HG03060 (cell line): Measurements from ENCODE around the gene JAML.
"Not testable (repeated sequence)": the region's sequence is repeated elsewhere in the genome, so short reads cannot be mapped to it uniquely, and the experiment has no call there.

ENCODE experiments used
- ATAC-seq: cut with Tn5 transposase; IDR thresholded peaks from one replicate; pipeline ENCODE4 v1.9.1; 2021; ENCODE audit warnings: low read depth, moderate number of reproducible peaks; ENCODE audit not compliant: unreplicated experiment

Gene JAML

DNA sequence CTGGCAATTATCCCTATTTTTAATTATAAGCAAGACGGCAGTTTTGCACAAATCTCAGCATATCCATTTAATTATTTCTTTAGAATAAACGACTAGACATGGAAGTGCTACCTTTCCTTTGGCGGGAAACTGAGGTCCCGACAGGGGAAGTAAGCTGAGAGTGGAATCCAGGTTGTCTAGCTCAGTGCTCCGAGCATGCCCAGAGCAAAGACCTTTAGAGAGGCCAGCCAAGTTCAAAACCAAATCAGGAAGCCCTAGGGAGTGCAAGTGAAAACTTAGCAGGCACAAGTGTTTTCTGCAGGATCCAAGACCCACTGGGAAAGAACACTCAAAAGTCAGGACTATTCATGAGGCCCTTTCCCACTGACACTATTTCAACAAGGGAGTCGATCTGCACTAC is 25.7 kb downstream of the JAML start:
- no peak for ATAC-seq

DNA sequence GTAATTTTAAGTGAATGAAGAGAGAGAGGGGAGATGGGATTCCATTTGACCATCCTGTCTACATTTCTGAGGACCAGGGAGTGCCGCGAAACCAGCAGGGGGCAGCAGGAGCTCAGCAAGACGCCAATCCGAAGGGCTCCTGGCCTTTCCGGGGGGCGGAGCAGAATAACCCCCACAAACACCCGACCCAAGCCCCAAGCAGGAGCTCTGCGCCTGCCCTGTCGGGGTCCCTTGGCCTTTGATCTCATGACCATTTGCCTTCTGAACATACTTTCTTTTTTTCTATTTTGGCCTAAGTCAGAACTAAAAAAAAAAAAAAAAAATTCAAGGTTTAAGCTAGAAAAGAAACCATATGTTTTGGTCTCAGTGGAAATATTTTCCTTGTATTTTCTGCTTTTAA is 26.4 kb downstream of the JAML start:
- ATAC-seq: no peak

DNA sequence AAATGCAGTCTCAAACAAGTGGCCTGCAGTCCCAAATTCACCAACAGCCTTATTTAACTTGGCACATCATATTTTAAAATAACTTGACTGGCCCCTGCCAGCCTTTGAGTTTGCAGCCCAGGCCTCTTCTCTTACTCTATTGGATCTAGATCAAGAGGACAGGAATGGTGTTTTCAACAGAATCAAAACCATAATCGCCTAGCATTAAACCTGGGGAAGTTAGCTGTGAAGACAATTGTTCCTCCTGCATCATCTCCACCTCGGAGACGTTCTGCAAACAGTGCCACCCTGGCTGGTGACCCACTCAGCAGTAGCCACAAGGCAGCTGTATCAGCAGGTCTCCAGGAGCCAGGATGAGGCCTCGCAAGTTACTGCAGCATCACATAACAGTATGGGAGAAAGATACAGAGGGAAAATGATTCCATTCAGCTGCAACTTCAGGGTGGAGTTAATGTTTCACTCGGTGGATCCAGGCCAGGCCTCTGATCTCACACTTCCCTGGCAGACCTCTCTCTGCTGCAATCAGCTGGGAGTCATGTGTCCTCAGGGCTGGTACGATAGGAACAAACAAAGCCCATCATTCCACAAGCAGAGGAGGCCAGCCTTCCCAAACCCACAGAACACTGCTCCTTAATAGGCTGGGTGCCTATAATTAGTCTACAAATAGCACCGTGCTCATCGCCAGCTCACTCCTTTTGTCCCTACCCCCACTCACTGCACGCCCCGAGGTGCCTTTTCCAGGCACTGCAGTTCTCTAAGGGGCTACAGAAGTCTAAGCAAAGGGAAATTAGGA is 29.8 kb downstream of the JAML start:
- ATAC-seq: no peak

DNA sequence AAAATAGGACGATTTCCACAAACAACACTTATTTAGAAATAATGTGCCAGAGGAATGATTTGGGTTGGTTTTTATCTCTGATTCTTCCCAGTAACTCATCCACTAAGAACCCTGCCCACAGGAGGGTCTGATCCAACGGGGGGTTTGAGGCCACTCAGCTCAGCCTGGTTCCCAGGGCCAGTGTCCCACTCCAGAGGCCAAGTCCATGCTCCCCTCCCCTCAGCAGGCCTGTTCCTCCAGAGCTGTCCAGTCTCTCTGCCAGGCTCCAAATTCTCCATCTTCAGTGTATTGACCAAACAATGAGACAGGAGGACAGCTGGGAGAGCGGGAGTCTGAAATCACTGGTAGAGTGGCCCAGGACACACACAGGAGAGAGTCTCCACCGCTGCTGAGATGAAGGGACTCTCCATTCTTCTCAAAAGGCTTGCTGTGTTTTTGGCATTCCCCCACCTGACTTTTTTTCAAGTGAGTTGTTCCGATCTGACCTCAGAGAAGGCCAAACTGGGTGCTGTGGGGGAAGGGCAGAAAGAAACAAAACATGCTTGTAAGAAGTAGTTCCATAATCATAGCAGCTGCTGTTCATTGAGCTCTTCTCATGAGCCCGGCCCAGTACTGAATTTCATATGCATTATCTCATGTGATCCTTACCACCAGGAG is 30.8 kb downstream of the JAML start:
- ATAC-seq: no peak

DNA sequence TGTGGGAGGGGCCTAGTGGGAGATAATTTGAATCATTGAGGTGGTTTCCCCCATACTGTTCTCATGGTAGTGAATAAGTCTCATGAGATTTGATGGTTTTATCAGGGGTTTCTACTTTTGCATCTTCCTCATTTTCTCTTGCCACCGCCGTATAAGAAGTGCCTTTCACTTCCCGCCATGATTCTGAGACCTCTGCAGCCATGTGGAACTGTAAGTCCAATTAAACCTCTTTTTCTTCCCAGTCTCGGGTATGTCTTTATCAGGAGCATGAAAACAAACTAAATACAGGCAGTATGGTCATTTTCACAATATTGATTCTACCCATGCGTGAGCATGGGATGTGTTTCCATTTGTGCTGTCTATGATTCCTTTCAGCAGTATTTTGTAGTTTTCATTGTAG is 32.0 kb downstream of the JAML start:
- not testable (repeated sequence) for ATAC-seq

DNA sequence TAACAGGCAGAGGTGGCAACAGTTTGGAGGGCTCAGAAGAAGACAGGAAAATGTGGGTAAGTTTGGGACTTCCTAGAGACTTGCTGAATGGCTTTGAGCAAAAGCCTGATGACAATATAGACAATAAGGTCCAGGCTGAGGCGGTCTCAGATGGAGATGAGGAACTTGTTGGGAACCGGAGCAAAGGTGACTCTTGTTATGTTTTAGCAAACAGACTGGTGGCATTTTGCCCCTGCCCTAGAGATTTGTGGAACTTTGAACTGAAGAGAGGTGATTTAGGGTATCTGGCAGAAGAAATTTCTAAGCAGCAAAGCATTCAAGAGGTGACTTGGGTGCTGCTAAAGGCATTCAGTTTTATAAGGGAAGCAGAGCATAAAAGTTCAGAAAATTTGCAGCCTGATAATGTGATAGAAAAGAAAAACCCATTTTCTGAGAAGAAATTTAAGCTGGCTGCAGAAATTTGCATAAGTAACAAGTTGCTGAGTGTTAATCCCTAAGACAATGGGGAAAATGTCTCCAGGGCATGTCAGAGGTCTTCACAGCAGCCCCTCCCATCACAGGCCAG is 33.8 kb downstream of the JAML start:
- not testable (repeated sequence) for ATAC-seq

DNA sequence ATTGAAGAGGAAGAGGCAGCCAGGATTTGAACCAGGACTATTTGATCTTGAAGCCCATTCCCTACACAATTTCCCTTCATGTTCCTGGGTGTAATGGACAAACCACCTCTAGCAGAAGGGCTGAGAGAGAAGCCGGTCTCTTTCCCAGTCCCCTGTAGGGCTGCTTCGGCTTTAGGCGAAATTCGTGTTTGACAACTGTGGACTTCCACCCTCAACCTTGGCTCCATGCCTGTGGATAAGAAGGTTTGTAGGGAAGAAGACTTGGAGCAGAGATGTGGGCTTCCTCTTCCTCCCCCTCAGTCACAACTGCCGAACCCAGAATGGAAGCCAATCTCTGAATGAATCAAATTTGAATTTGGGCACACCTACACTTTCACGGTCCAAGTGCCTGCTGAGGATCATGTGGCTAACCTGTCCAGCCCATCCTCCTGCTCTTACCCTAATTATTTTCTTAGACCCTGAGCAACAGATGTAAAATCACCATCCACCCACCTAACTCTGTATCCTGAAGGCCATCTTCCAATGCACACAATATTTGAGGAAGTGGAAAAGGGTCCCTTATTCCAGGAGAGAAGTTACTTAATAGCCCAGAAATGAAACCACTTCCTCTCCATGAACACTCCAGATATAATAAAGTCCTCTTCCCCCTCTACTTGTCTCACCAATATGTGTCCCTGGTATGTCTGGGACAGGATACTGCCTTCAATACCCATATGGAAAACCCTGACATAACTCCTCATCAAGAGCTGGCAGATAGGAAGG is 38.3 kb downstream of the JAML start:
- no peak for ATAC-seq

DNA sequence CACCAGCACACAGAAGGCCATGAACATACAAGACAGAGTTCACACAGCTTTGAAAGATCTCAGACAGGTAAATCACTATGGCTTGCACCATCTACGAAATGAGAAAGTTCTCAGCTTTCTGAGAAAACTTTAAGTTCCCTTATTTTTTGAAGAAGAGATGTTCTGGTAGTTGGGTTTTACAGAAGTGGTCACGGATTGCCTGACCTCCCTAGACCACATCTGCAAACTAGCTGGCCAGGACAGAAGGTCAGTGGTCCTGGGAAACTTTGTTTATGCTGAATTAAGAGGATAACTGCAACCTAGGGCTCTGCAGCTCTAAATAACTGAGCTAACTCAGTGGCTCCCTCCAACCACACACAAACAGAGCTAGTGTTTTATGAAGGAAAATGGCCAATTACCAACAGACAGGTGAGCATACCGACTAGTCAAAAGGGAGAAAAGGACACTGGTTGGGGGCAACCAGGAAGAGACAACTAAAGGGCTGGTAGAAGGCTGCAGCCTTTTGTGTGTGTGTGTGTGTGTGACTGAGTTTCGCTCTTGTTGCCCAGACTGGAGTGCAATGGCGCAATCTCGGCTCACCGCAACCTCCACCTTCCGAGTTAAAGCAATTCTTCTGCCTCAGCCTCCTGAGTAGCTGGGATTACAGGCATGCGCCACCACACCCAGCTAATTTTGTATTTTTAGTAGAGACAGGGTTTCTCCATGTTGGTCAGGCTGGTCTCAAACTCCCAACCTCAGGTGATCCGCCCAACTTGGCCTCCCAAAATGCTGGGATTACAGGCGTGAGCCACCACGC is 39.8 kb downstream of the JAML start:
- no peak for ATAC-seq

DNA sequence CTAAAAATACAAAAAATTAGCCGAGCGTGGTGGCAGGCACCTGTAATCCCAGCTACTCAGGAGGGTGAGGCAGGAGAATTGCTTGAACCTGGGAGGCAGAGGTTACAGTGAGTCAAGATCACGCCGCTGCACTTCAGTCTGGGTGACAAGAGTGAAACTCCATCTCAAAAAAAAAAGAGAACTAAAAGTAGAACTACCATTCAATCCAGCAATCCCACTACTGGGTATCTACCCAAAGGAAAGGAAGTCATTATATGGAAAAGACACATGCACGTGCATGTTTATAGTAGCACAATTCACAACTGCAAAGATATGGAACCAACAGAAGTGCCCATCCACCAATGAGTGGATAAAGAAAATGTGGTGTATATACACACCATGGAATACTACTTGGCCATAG is 41.1 kb downstream of the JAML start:
- ATAC-seq: not testable (repeated sequence)

DNA sequence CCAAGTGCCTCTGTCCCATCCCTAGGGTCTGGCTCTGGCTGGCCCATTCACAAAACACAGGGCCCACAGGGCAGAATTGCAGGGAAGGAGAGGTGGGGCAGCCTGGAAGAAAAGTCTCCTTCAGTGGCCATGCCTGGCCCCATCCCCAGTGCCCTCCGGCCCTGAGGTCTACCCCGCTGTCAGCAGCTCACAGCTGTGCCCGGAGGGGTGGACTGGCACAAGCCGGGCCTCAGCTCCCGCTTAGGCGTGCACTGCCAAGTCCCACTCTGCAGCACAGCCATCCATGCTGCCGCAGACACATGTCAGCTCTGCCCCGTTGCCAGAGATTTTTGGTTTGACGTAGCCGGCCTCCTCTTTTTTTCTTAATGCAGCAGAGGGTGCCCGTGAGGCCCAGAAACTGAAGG is 44.5 kb downstream of the JAML start:
- no peak for ATAC-seq

DNA sequence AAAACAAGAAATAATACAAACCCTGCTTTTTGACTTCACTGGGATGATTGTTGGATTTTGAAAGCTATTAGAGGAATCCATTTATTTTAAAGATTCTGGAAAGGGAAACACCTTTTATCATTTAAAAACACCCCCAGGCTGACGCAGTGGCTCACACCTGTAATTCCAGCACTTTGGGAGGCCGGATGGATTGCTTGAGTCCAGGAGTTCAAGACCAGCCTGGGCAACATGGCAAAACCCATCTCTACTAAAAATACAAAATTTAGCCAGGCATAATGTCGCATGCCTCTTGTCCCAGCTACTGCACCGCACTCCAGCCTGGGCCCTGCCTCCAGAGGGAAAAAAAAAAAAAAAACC is 48.1 kb downstream of the JAML start:
- no peak for ATAC-seq

DNA sequence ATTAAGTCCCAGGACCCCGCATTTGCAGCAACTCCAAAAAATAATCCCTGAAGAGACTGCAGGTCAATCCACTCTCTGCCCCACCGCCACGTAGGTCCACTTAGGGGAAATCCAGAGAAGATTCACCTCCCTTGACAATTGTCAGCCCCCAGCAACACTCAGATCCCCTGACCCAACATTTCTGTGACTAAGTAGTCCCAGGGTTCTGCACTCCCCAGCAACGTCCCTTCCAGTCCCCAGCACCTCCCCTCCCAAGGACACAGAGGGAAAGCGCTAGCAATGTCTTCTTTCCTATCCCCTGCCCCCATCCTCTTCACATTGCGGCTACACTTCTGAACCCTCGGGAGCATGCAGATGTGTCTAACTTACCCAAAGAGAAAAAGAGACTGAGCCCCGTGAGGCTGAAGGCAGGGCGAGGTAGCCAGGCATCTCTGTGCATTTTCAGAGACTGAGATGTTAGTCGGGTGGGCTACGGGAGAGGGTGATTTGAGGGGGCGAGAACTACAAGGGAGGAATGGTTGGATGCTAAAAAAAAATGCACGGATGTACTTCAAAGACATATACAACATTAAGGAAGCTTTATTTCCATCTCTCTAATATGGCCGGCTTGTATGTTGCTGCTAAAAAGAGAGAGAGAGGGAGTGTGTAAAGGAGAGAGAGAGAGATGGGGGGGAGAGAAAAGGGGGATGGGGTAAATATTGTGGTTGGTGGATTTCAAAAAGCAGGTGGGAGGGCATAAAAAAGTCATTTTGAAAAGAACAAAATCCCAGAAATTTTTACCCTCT is 48.6 kb downstream of the JAML start, which contains the start of gene SCN2B:
Gene SCN2B, minus strand, starts transcription at position 647 of the 785 bp plus-strand sequence. Its CDS starts 208 bp downstream, at position 439.
- ATAC-seq: no peak

DNA sequence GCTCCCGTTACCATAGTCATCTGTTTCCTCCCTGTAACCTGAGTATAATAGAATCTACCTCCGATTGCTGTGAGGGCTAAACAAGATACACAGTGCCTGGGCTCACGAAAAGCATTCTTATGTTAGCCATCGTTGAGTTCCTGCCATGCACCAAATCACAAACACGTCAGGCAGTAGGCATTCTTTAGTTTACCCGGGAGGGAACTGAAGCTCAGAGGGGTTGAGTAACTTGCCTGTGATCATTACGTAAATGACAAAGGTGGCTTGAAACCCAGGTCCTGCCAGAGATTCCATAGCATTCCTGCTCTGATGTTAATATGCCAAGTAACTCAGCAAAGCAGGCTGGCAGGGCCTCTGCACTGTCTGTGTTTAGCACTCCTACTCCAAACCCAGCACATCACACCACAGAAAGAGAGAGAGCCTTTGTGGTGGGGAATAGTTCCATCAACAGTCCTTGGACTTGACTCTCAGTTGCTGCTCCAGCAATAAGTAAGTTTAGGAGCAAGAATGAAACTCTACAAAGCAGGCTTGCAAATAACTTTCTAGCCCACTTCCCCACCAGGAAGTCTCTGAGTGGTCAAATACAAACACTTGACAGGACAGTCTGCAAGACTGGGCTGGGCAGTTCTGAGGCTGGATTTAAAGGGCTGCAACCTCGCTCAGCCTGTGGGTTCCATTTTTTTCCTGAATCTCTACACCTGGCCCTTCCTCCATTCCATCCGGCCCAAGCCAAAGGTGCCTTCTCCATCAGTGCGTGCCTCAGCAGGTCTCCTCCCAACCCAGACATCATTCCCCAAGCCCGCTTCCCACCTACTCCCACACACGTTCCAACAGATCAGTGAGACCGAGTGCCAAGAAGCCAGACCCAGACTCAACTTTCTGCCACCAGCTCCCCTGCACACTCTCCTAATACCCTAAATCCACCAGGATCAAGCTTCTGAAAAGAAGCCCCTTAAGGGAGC is 49.5 kb downstream of the JAML start:
- no peak for ATAC-seq

DNA sequence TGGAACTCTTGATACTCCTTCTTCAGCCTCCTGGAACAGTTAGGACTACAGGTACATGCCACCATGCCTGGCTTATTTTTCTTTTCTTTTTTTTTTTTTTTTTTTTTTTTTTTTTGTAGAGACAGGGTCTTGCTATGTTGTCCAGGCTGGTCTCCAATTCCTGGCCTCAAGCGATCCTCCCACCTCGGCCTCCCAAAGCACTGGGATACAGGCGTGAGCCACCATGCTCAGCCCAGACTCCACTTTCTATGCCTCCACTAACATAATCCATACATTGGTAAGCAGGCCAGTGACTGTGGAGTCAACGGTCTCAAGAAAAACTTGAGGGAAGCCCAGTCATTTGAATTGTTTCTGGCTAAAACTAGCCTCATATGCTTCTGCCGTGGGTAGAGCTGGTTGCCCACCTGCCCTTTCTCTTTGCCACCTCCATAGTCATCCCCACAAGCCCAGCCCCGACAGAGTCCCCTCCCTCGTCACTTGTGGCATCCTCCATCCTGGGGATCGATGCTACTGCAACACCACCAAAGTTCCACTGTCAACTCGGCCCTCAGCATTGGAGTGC is 50.7 kb downstream of the JAML start:
- ATAC-seq: no peak

DNA sequence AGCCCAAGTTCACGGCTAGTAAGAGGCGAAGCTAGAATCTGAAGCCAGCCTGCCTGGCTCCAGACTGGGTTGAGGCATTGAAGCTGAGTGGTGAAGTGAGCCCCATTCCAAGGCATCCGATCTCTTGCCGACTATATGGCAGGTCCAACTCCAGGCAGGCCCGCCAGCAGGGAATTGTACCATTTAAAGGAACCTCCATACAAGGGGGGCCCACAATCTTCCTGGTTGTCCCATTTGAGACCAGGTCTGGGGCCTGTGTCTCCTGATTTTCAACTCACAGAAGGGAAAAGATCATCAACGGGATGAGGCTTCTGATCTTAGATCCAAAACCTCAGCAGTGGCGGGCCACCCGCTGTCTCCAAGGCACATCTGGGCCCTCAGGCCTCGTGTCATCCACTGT is 52.5 kb downstream of the JAML start:
- ATAC-seq: no peak

DNA sequence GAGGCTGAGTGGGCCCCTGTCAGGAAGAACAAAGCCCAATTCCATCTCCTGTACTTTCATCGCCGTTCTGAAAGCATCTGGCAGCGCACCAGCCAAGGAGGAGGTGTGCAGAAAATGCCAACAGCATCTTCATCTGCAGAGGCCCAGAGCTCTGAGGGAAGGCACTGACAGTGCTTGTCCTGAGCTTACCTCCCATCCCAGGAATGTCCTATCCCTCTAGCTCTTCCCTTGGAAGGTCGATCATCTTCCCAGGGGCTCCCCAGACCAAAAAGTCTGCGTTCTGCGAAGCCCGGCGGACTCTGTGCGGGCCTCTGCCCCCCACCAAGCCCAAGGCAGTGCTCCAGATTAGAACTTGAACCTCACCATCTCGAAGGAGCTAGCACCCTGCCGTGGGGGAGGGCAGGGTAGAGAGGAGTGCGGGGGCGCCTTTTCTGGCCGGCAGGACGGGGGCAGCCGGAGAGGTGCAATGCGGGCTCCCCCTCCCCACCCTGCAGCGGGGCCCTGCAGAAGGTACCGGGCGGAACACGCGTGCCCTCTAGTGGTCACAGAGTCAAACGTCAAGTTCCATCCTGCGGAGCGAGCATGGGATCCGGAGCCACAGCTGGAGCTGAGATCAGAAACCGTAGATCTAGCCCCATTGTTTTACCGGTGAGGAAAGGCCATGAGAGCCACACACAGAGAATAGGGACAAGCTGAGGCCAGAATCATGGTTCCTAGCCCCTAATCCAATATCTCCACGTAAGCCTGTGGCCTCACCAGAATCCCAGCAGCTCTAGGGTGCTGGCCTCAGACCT is 53.3 kb downstream of the JAML start:
- ATAC-seq: no peak

DNA sequence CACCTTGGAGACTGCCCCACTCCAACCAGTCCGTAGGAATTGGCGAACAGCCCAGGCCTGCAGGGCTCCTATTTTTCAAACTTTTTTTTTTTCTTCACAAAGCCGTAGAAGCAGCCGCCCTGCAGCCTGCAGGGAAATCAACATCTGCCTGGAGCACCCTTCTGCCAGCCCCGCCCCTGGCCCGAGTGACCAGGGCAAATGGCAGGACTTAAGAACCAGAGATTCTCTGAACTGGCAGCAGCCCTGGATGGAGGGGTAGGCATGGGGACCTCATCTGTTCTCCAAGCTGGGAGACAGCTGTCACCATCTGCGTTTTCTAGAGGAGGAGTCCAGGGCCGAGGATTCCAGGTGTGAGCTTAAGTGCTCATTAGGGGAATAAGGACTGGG is 53.9 kb downstream of the JAML start:
- ATAC-seq: no peak
